ENCODE measurements around the gene MYRF. TPM values are rescaled to one million over a fixed set of nuclear protein-coding genes. Genes with fewer than 3 reads are reported as not detected.
A peak's percentile ranks its signal among the peaks of the same experiment; 100 is the strongest.

Gene MYRF
- total and polyA plus RNA-seq, 2 of the 13 experiments (the other 11 are each of a cell fraction or from before 2014, with no cell fraction given) = 10.2 to 25.9 TPM

DNA sequence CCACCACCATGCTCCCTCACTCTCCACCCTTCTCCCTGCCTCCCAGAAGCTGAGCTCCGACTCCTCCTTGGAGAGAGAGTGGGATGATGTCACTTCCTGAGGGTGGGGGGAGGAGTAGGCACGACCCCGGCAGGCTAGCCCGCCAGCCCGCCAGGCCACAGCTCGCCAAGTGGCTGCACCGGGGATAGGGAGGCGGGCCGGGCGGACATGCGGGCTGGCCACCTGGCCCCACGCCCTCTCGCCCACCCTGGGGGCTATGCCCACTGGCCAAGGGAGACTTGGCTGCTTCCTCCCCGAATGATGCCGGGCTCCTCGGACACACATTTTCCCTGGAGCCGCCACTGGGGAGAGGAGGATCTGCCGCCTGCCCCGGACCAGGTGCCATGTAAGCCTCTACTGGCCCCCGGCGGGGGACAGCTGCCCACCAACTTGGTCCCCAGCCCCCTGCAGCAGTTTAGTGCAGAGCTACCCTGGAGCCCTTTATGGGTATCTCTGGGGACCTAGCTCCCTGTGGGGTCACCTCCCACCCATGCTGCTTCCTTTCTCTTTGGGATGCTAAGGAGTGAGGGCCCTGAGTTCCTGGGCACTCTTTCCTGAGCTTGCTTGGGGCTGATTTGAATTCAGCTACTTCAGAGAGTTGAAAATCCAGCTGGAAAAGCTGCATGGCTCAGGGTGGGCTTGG is 33.7 kb upstream of the MYRF start:
- ChIA-PET CTCF (ENCODE audit: low intra/inter-chr PET ratio, low total read pairs) (no interaction called here), POLR2A (no interaction called here)
- FAIRE-seq (no peak), DNase-seq (ENCODE audit: low spot score) (no peak), ATAC-seq (no peak)
- Histone ChIP-seq H3K79me2 (ENCODE audit: insufficient read depth, low read length) (peaks cover 5% of the 10 kb centered on the region), H3K36me3 (replicated peaks in 1 of 2; ENCODE audit: control insufficient read depth in 1 of 2, insufficient read depth in 2 of 2, low read length in 2 of 2) (peaks cover 6 to 21% of the 10 kb centered on the region in 2 experiments; a peak in 4 of 5 replicates), H3K27ac (ENCODE audit: extremely low read length, insufficient read depth, low read length) (no peak overlapping the region), H3K4me3 (replicated peaks in 1 of 3; ENCODE audit: insufficient read depth in 1 of 3, low read depth in 2 of 3, low read length in 3 of 3) (no peak overlapping the region), H3K4me2 (ENCODE audit: low read depth, low read length) (no peak overlapping the region), H3K9me3 (ENCODE audit: low read length) (no peaks in the 10 kb centered on the region), H3K4me1 (ENCODE audit: insufficient read depth, low read length) (peaks cover 19% of the 10 kb centered on the region), H3K9ac (ENCODE audit: insufficient read depth, low read depth, low read length) (no peak overlapping the region), H2AFZ (ENCODE audit: low read length) (no peak overlapping the region), H3K27me3 (ENCODE audit: control insufficient read depth in 1 of 2, insufficient read depth in 2 of 2, low read length in 2 of 2) (no peaks in the 10 kb centered on the region), H4K20me1 (ENCODE audit: insufficient read depth, low read length) (no peaks in the 10 kb centered on the region)
- in situ Hi-C loops (cut with HindIII; ENCODE audit: extremely low pct_ligation_motif_present, low pct_unique_long_range_greater_than_20kb) (no loop called here), intact Hi-C loops (cut with micrococcal nuclease; ENCODE audit: unreplicated experiment) (no loop called here)
- WGBS (ENCODE audit: low lambda C conversion rate) = 100% methylated on average over 1 of the region's 21 CpGs
- BruUV-seq (replicated peaks) = no TSS peak
- TF ChIP-seq, protein P1, sequence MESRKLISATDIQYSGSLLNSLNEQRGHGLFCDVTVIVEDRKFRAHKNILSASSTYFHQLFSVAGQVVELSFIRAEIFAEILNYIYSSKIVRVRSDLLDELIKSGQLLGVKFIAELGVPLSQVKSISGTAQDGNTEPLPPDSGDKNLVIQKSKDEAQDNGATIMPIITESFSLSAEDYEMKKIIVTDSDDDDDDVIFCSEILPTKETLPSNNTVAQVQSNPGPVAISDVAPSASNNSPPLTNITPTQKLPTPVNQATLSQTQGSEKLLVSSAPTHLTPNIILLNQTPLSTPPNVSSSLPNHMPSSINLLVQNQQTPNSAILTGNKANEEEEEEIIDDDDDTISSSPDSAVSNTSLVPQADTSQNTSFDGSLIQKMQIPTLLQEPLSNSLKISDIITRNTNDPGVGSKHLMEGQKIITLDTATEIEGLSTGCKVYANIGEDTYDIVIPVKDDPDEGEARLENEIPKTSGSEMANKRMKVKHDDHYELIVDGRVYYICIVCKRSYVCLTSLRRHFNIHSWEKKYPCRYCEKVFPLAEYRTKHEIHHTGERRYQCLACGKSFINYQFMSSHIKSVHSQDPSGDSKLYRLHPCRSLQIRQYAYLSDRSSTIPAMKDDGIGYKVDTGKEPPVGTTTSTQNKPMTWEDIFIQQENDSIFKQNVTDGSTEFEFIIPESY (CRISPR knock-in tag; IDR thresholded peaks at IDR 0.05) = peak; percentile 90
- TF ChIP-seq RFX3 (CRISPR knock-in tag; IDR thresholded peaks at IDR 0.05) = no peak

DNA sequence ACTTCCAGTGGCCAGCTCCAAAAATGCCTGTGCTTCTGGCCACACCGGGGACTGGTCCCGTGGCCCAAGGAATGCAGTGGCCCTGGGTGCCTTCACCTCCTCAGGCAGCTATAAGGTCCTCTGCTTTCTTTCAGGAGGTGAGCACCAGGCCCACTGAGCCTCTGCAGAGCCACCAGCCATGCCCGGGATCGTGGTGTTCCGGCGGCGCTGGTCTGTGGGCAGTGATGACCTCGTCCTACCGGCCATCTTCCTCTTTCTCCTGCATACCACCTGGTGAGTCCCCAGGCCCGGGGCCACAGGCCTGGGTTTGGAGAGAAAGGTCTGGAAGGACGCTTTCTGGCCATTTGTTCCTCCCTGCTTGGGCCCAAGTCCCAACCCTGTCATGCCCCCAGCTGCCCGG is 32.5 kb upstream of the MYRF start:
- ATAC-seq = no peak
- Histone ChIP-seq H3K4me3 (replicated peaks in 1 of 3; ENCODE audit: insufficient read depth in 1 of 3, low read depth in 2 of 3, low read length in 3 of 3) (no peak overlapping the region), H3K9me3 (ENCODE audit: low read length) (no peaks in the 10 kb centered on the region), H4K20me1 (ENCODE audit: insufficient read depth, low read length) (no peaks in the 10 kb centered on the region), H3K9ac (ENCODE audit: insufficient read depth, low read depth, low read length) (no peak overlapping the region), H2AFZ (ENCODE audit: low read length) (no peak overlapping the region), H3K4me1 (ENCODE audit: insufficient read depth, low read length) (peaks cover 18% of the 10 kb centered on the region), H3K4me2 (ENCODE audit: low read depth, low read length) (no peak overlapping the region), H3K79me2 (ENCODE audit: insufficient read depth, low read length) (peaks cover 3% of the 10 kb centered on the region), H3K36me3 (replicated peaks in 1 of 2; ENCODE audit: control insufficient read depth in 1 of 2, insufficient read depth in 2 of 2, low read length in 2 of 2) (peaks cover 7 to 25% of the 10 kb centered on the region in 2 experiments), H3K27me3 (ENCODE audit: control insufficient read depth in 1 of 2, insufficient read depth in 2 of 2, low read length in 2 of 2) (no peaks in the 10 kb centered on the region), H3K27ac (ENCODE audit: extremely low read length, insufficient read depth, low read length) (no peak overlapping the region)
- intact Hi-C loops (cut with micrococcal nuclease; ENCODE audit: unreplicated experiment) = no loop called here
- no peak for DNase-seq (ENCODE audit: low spot score)
- FAIRE-seq = no peak
- ChIA-PET CTCF (ENCODE audit: low intra/inter-chr PET ratio, low total read pairs) (no interaction called here), POLR2A (no interaction called here)
- BruUV-seq (replicated peaks) = no TSS peak
- WGBS (ENCODE audit: low lambda C conversion rate) = 100% methylated on average over 4 of the region's 12 CpGs
- in situ Hi-C loops (cut with HindIII; ENCODE audit: extremely low pct_ligation_motif_present, low pct_unique_long_range_greater_than_20kb) = no loop called here
- TF ChIP-seq YEATS2 (CRISPR knock-in tag; IDR thresholded peaks at IDR 0.05; ENCODE audit: borderline replicate concordance) (no peak), MEIS1 (CRISPR knock-in tag; IDR thresholded peaks at IDR 0.05; ENCODE audit: borderline replicate concordance) (no peak), SCMH1 (CRISPR knock-in tag; IDR thresholded peaks at IDR 0.05; ENCODE audit: borderline replicate concordance) (no peak), ATM (IDR thresholded peaks at IDR 0.05; ENCODE audit: borderline replicate concordance) (no peak), CHD2 (IDR thresholded peaks at IDR 0.05; ENCODE audit: low read depth, low read length) (no peak), ZNF230 (CRISPR knock-in tag; IDR thresholded peaks at IDR 0.05) (no peak), ZNF333 (CRISPR knock-in tag; IDR thresholded peaks at IDR 0.05; ENCODE audit: borderline replicate concordance) (no peak), PHF5A (CRISPR knock-in tag; IDR thresholded peaks at IDR 0.05; ENCODE audit: low read depth, unreplicated experiment) (no peak)
- TF ChIP-seq, protein P2, sequence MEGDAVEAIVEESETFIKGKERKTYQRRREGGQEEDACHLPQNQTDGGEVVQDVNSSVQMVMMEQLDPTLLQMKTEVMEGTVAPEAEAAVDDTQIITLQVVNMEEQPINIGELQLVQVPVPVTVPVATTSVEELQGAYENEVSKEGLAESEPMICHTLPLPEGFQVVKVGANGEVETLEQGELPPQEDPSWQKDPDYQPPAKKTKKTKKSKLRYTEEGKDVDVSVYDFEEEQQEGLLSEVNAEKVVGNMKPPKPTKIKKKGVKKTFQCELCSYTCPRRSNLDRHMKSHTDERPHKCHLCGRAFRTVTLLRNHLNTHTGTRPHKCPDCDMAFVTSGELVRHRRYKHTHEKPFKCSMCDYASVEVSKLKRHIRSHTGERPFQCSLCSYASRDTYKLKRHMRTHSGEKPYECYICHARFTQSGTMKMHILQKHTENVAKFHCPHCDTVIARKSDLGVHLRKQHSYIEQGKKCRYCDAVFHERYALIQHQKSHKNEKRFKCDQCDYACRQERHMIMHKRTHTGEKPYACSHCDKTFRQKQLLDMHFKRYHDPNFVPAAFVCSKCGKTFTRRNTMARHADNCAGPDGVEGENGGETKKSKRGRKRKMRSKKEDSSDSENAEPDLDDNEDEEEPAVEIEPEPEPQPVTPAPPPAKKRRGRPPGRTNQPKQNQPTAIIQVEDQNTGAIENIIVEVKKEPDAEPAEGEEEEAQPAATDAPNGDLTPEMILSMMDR (CRISPR knock-in tag; IDR thresholded peaks at IDR 0.05) = no peak
- TF ChIP-seq, protein P3, sequence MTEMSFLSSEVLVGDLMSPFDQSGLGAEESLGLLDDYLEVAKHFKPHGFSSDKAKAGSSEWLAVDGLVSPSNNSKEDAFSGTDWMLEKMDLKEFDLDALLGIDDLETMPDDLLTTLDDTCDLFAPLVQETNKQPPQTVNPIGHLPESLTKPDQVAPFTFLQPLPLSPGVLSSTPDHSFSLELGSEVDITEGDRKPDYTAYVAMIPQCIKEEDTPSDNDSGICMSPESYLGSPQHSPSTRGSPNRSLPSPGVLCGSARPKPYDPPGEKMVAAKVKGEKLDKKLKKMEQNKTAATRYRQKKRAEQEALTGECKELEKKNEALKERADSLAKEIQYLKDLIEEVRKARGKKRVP (CRISPR knock-in tag; IDR thresholded peaks at IDR 0.05) = no peak
- TF ChIP-seq, protein P4, sequence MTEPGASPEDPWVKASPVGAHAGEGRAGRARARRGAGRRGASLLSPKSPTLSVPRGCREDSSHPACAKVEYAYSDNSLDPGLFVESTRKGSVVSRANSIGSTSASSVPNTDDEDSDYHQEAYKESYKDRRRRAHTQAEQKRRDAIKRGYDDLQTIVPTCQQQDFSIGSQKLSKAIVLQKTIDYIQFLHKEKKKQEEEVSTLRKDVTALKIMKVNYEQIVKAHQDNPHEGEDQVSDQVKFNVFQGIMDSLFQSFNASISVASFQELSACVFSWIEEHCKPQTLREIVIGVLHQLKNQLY (CRISPR knock-in tag; IDR thresholded peaks at IDR 0.05) = no peak

Measured in HepG2 (cell line).